Measurements from ENCODE around the gene TP53AIP1. TPM values are rescaled to one million over a fixed set of nuclear protein-coding genes. Genes with fewer than 3 reads are reported as not detected.

The TP53AIP1 gene
- total and polyA plus RNA-seq, 2 of the 8 experiments (the other 6 are each of a cell fraction or from before 2014, with no cell fraction given): 0.03 TPM; not detected in 1

DNA sequence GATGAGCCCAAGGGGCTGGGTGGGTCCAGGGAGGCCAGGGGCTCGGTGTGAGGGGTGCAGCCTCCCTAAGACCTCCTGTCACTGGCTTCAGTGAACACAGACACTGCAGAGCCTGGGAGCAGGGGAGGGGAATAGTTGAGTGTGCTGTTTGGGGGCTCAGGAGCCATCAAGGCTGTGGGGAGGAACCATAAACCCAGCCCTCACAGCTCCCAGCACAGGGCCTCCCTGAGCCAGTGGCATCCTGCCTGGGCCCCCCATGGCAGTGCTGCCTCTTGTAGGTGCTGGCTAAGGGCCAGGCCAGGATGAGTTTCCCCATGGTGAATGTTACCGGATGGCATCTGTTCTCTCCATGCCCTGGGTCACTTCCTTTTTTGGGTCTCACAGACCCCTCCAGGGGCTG, 26.0 kb downstream of the TP53AIP1 start (continued):
- TF ChIP-seq, protein P1, sequence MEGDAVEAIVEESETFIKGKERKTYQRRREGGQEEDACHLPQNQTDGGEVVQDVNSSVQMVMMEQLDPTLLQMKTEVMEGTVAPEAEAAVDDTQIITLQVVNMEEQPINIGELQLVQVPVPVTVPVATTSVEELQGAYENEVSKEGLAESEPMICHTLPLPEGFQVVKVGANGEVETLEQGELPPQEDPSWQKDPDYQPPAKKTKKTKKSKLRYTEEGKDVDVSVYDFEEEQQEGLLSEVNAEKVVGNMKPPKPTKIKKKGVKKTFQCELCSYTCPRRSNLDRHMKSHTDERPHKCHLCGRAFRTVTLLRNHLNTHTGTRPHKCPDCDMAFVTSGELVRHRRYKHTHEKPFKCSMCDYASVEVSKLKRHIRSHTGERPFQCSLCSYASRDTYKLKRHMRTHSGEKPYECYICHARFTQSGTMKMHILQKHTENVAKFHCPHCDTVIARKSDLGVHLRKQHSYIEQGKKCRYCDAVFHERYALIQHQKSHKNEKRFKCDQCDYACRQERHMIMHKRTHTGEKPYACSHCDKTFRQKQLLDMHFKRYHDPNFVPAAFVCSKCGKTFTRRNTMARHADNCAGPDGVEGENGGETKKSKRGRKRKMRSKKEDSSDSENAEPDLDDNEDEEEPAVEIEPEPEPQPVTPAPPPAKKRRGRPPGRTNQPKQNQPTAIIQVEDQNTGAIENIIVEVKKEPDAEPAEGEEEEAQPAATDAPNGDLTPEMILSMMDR (IDR thresholded peaks at IDR 0.05; ENCODE audit: control extremely low read depth in 1 of 3, insufficient read depth in 1 of 3, low read depth in 1 of 3, low read length in 3 of 3): no peak
- TF ChIP-seq, protein P2, sequence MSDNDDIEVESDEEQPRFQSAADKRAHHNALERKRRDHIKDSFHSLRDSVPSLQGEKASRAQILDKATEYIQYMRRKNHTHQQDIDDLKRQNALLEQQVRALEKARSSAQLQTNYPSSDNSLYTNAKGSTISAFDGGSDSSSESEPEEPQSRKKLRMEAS (IDR thresholded peaks at IDR 0.05): no peak
- TF ChIP-seq TEAD4 (IDR thresholded peaks at IDR 0.05; ENCODE audit: low read depth, low read length): no peak
- TF ChIP-seq, protein P3, sequence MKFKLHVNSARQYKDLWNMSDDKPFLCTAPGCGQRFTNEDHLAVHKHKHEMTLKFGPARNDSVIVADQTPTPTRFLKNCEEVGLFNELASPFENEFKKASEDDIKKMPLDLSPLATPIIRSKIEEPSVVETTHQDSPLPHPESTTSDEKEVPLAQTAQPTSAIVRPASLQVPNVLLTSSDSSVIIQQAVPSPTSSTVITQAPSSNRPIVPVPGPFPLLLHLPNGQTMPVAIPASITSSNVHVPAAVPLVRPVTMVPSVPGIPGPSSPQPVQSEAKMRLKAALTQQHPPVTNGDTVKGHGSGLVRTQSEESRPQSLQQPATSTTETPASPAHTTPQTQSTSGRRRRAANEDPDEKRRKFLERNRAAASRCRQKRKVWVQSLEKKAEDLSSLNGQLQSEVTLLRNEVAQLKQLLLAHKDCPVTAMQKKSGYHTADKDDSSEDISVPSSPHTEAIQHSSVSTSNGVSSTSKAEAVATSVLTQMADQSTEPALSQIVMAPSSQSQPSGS (IDR thresholded peaks at IDR 0.05; ENCODE audit: low read length): no peak
- no peak for TF ChIP-seq POLR2AphosphoS5 (IDR thresholded peaks at IDR 0.05; ENCODE audit: low read depth, low read length)
- TF ChIP-seq NRF1 (IDR thresholded peaks at IDR 0.05; ENCODE audit: low read depth, low read length): no peak
- no peak for TF ChIP-seq CHD2 (IDR thresholded peaks at IDR 0.05; ENCODE audit: low read length)
- TF ChIP-seq SIX5 (IDR thresholded peaks at IDR 0.05; ENCODE audit: low read depth, low read length): no peak
- TF ChIP-seq BACH1 (IDR thresholded peaks at IDR 0.05; ENCODE audit: low read length): no peak
- no peak for TF ChIP-seq SUZ12 (IDR thresholded peaks at IDR 0.05; ENCODE audit: low read length)

Measured in H1 (cell line).